SK-N-SH (cell line): ENCODE data around the gene TMEM232. TPM values are rescaled to one million over a fixed set of nuclear protein-coding genes. Genes with fewer than 3 reads are reported as not detected.

Experiments used
- CTCF ChIA-PET: fragments of 300-600, 350-600 bp; formaldehyde crosslinking; extraction: SDS; loops from one replicate; lab custom pipeline; 2021; lab: Yijun Ruan, JAX
- POLR2A ChIA-PET: fragments of 350-600 bp; sonication (Branson Sonifier 250); formaldehyde crosslinking; extraction: SDS; loops from one replicate; lab custom pipeline; 2020; ENCODE audit warnings: antibody characterized with exemption, inconsistent platforms; lab: Yijun Ruan, JAX
- DNase-seq: peaks from one replicate; pipeline ENCODE4 v3.0.0; 2012
- H2AFZ ChIP-seq: fragments of 200-600 bp; sonication (generic); 2 replicates; pipeline ENCODE4 v1.8.1; 2016; ENCODE audit warnings: antibody characterized with exemption, mild to moderate bottlenecking, low read depth
- H3F3A ChIP-seq: fragments of 200-600 bp; sonication (generic); replicated peaks from 2 replicates; pipeline ENCODE3; 2016; ENCODE audit warnings: antibody characterized with exemption, mild to moderate bottlenecking; ENCODE audit not compliant: insufficient read depth
- H3K27ac ChIP-seq, 2 experiments: fragments of 200-500 bp in 1 of 2; fragments of 200-600 bp in 1 of 2; sonication (Bioruptor generic) in 1 of 2; sonication (generic), shearing (Covaris generic) in 1 of 2; 2 replicates each; pipeline versions ENCODE4 v1.5.1 to v1.6.1; 2014 to 2016; ENCODE audit warnings: low read depth in 2 of 2, inconsistent platforms in 1 of 2, low read length in 1 of 2, mild to moderate bottlenecking in 1 of 2, mixed read lengths in 1 of 2
- H3K27me3 ChIP-seq: fragments of 200-600 bp; sonication (generic), shearing (Covaris generic); 2 replicates; pipeline ENCODE4 v1.6.1; 2016; ENCODE audit warnings: mixed run types; ENCODE audit not compliant: insufficient read depth
- H3K36me3 ChIP-seq, 2 experiments: fragments of 200-500 bp in 1 of 2; fragments of 200-600 bp in 1 of 2; sonication (Bioruptor generic) in 1 of 2; sonication (generic) in 1 of 2; replicated peaks in 1 of 2; 2 replicates each; pipeline versions ENCODE3 to v1.5.1; 2014 to 2016; ENCODE audit warnings: low read length in 1 of 2, mild to moderate bottlenecking in 1 of 2; ENCODE audit not compliant: insufficient read depth in 2 of 2, control insufficient read depth in 1 of 2
- H3K4me1 ChIP-seq, 2 experiments: fragments of 200-500 bp in 1 of 2; fragments of 200-600 bp in 1 of 2; sonication (Bioruptor generic) in 1 of 2; sonication (generic), shearing (Covaris generic) in 1 of 2; 2 replicates each; pipeline versions ENCODE4 v1.5.1 to v1.6.1; 2014 to 2016; ENCODE audit warnings: low read depth in 1 of 2, low read length in 1 of 2, mixed run types in 1 of 2; ENCODE audit not compliant: insufficient read depth in 2 of 2, control insufficient read depth in 1 of 2
- H3K4me2 ChIP-seq: fragments of 200-600 bp; sonication (generic), shearing (Covaris generic); 2 replicates; pipeline ENCODE4 v1.6.1; 2017; ENCODE audit warnings: mixed run types
- H3K4me3 ChIP-seq, 2 experiments: fragments of 200-500 bp in 1 of 2; fragments of 200-600 bp in 1 of 2; sonication (Bioruptor generic) in 1 of 2; sonication (generic), shearing (Covaris generic) in 1 of 2; 2 replicates each; pipeline versions ENCODE4 v1.5.1 to v1.8.1; 2014 to 2016; ENCODE audit warnings: low read depth in 2 of 2, inconsistent platforms in 1 of 2, low read length in 1 of 2, mild to moderate bottlenecking in 1 of 2, mixed read lengths in 1 of 2, moderate library complexity in 1 of 2
- H3K79me2 ChIP-seq: fragments of 200-600 bp; sonication (generic); 2 replicates; pipeline ENCODE4 v1.8.1; 2017; ENCODE audit warnings: mild to moderate bottlenecking; ENCODE audit not compliant: insufficient read depth
- H3K9ac ChIP-seq: fragments of 200-600 bp; sonication (generic); 2 replicates; pipeline ENCODE4 v1.6.1; 2017; ENCODE audit warnings: mixed run types
- H3K9me2 ChIP-seq: fragments of 200-600 bp; sonication (generic); 2 replicates; pipeline ENCODE4 v1.6.1; 2017; ENCODE audit warnings: mixed run types
- H3K9me3 ChIP-seq: fragments of 200-600 bp; sonication (generic); 2 replicates; pipeline ENCODE4 v1.6.1; 2017; ENCODE audit warnings: mixed run types, mild to moderate bottlenecking, moderate library complexity
- H4K20me1 ChIP-seq: fragments of 200-600 bp; sonication (generic); 2 replicates; pipeline ENCODE4 v1.6.1; 2017; ENCODE audit warnings: mild to moderate bottlenecking, mixed run types; ENCODE audit not compliant: insufficient read depth
- ELF1 ChIP-seq: IDR thresholded peaks from 2 replicates; pipeline ENCODE4 v1.4.0; 2012
- EP300 ChIP-seq, 2 experiments: IDR thresholded peaks; 2 replicates each; pipeline versions ENCODE4 v1.4.0 to v1.6.1; 2012; ENCODE audit warnings: borderline replicate concordance in 1 of 2, low read depth in 1 of 2, low read length in 1 of 2
- EZH2phosphoT487 ChIP-seq: fragments of 200-600 bp; sonication (generic); IDR thresholded peaks from 2 replicates; pipeline ENCODE4 v1.6.1; 2017; ENCODE audit warnings: low read depth, mixed run types, mild to moderate bottlenecking, antibody characterized with exemption, moderate library complexity, borderline replicate concordance
- GATA2 ChIP-seq: sonication (generic); formaldehyde crosslinking; IDR thresholded peaks from 2 replicates; pipeline ENCODE4 v1.5.0; 2020; ENCODE audit warnings: mild to moderate bottlenecking, missing genetic modification reagents
- JUND ChIP-seq: IDR thresholded peaks from 2 replicates; pipeline ENCODE4 v1.4.0; 2012
- MXI1 ChIP-seq: IDR thresholded peaks from 2 replicates; pipeline ENCODE4 v1.6.1; 2012; ENCODE audit warnings: mild to moderate bottlenecking, low read depth, low read length, improper control_type of control experiment
- NFIC ChIP-seq: IDR thresholded peaks from 2 replicates; pipeline ENCODE4 v1.4.0; 2012; ENCODE audit warnings: borderline replicate concordance
- NRF1 ChIP-seq: IDR thresholded peaks from 2 replicates; pipeline ENCODE4 v1.6.1; 2012; ENCODE audit warnings: low read depth, mild to moderate bottlenecking, low read length
- SMC3 ChIP-seq: IDR thresholded peaks from 2 replicates; pipeline ENCODE4 v1.6.1; 2012; ENCODE audit warnings: low read depth, low read length, improper control_type of control experiment
- TAF1 ChIP-seq: IDR thresholded peaks from 2 replicates; pipeline ENCODE4 v1.6.1; 2012; ENCODE audit warnings: low read depth, mild to moderate bottlenecking, low read length, moderate library complexity, borderline replicate concordance
- TCF12 ChIP-seq: IDR thresholded peaks from 2 replicates; pipeline ENCODE4 v1.4.0; 2012
- TEAD4 ChIP-seq: IDR thresholded peaks from 2 replicates; pipeline ENCODE4 v1.4.0; 2012; ENCODE audit warnings: mild to moderate bottlenecking, borderline replicate concordance; ENCODE audit not compliant: insufficient read depth
- YY1 ChIP-seq: IDR thresholded peaks from 2 replicates; pipeline ENCODE4 v1.4.0; 2012; ENCODE audit warnings: low read depth, mild to moderate bottlenecking
- WGBS: methylation state at CpG from one replicate; pipeline ENCODE4 v1.1.6; 2017; ENCODE audit warnings: low lambda C conversion rate; 5-methylcytosine and 5-hydroxymethylcytosine counted together
- polyA plus RNA-seq, 3 experiments: library from polyadenylated mRNA; depleted of rRNA; stranded (reverse); fragments of >200 nt; gene quantifications; 2 replicates each; pipeline ENCODE4 v1.2.3, GENCODE V29; 2012
- TF ChIP-seq, protein P1 (sequence below): IDR thresholded peaks from 2 replicates; pipeline ENCODE4 v1.4.0; 2012; ENCODE audit warnings: low read depth, borderline replicate concordance
- TF ChIP-seq, protein P2 (sequence below): IDR thresholded peaks from 2 replicates; pipeline ENCODE4; 2012
- TF ChIP-seq, protein P3 (sequence below): fragments of 150-350 bp; IDR thresholded peaks from 2 replicates; pipeline ENCODE4 v1.6.1; 2017; ENCODE audit warnings: antibody characterized with exemption, low read length, low read depth, borderline replicate concordance

TMEM232 gene
- polyA plus RNA-seq, 1 of the 3 experiments (the other 2 are of a cell fraction) = 0.66 TPM

DNA sequence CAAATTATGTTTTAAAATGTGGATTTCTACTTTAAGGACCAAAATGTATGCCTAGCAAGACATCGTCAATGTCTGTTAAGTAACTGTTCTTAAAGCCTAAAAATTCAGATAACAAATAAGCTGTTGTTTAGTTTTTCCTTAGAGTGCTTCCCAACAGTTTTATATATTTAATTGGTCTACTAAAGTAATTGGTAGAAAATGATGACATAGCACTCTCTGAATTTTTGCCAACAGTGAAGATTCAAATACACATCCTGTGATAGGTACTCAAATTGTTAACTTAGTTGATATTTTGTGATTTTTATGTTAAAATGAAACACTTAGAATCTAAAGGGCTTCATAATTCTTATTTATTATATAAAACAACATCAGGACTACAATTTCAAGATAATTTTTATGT, 107.5 kb downstream of the TMEM232 start:
- Histone ChIP-seq H3K9ac (no peak overlapping the region), H3K36me3 (no peaks in the 10 kb centered on the region), H3K4me3 (no peak overlapping the region), H3K79me2 (no peaks in the 10 kb centered on the region), H3F3A (no peaks in the 10 kb centered on the region), H3K4me2 (no peak overlapping the region), H3K4me1 (no peaks in the 10 kb centered on the region; a peak in 1 of 4 replicates), H3K9me3 (0 out of 2 replicates have a peak, but pooled peaks cover 5% of the 10 kb centered on the region), H3K27ac (no peak overlapping the region), H3K27me3 (no peaks in the 10 kb centered on the region), H2AFZ (no peak overlapping the region), H4K20me1 (no peaks in the 10 kb centered on the region), H3K9me2 (no peaks in the 10 kb centered on the region; the same call in 1 of the 2 replicates)
- WGBS = 93% methylated on average over 1 of the region's 1 CpG
- ChIA-PET POLR2A (no interaction called here), CTCF (no interaction called here)
- no peak for DNase-seq
- TF ChIP-seq EZH2phosphoT487 (no peak), GATA2 (no peak), EP300 (IDR thresholded peaks at IDR 0.05; ENCODE audit: borderline replicate concordance in 1 of 2, low read depth in 1 of 2, low read length in 1 of 2) (no peak), SMC3 (no peak), MXI1 (no peak), NFIC (no peak), ELF1 (no peak), TEAD4 (no peak), NRF1 (no peak), JUND (no peak), TAF1 (no peak), YY1 (no peak), TCF12 (no peak)
- TF ChIP-seq, protein P1, sequence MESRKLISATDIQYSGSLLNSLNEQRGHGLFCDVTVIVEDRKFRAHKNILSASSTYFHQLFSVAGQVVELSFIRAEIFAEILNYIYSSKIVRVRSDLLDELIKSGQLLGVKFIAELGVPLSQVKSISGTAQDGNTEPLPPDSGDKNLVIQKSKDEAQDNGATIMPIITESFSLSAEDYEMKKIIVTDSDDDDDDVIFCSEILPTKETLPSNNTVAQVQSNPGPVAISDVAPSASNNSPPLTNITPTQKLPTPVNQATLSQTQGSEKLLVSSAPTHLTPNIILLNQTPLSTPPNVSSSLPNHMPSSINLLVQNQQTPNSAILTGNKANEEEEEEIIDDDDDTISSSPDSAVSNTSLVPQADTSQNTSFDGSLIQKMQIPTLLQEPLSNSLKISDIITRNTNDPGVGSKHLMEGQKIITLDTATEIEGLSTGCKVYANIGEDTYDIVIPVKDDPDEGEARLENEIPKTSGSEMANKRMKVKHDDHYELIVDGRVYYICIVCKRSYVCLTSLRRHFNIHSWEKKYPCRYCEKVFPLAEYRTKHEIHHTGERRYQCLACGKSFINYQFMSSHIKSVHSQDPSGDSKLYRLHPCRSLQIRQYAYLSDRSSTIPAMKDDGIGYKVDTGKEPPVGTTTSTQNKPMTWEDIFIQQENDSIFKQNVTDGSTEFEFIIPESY = no peak
- TF ChIP-seq, protein P2, sequence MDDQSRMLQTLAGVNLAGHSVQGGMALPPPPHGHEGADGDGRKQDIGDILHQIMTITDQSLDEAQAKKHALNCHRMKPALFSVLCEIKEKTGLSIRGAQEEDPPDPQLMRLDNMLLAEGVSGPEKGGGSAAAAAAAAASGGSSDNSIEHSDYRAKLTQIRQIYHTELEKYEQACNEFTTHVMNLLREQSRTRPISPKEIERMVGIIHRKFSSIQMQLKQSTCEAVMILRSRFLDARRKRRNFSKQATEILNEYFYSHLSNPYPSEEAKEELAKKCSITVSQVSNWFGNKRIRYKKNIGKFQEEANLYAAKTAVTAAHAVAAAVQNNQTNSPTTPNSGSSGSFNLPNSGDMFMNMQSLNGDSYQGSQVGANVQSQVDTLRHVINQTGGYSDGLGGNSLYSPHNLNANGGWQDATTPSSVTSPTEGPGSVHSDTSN = no peak
- TF ChIP-seq, protein P3, sequence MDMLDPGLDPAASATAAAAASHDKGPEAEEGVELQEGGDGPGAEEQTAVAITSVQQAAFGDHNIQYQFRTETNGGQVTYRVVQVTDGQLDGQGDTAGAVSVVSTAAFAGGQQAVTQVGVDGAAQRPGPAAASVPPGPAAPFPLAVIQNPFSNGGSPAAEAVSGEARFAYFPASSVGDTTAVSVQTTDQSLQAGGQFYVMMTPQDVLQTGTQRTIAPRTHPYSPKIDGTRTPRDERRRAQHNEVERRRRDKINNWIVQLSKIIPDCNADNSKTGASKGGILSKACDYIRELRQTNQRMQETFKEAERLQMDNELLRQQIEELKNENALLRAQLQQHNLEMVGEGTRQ = no peak
